OCI-LY3 (cell line): ENCODE results near the gene ACSL3.

Source experiments
- CTCF ChIP-seq: fragments of 200-600, 300-600 bp; sonication (generic); IDR thresholded peaks from 2 replicates; pipeline ENCODE4 v1.5.1; 2014; ENCODE audit warnings: antibody characterized with exemption, low read length, low read depth
- EZH2phosphoT487 ChIP-seq: fragments of 200-600 bp; shearing (Covaris generic); IDR thresholded peaks from 2 replicates; pipeline ENCODE4 v1.6.1; 2018; ENCODE audit warnings: antibody characterized with exemption, mixed run types, low read depth

GRCh38 chr2:222846003-222846402 lies 14.8 kb upstream of the ACSL3 start:
- TF ChIP-seq CTCF (no peak), EZH2phosphoT487 (no peak)
